GM19240 (cell line): ENCODE data around the gene CEP43.

Experiments
- DNase-seq: peaks from one replicate; pipeline ENCODE4 v3.0.0; 2011; ENCODE audit warnings: low spot score; ENCODE audit not compliant: insufficient read length

Gene CEP43

DNA sequence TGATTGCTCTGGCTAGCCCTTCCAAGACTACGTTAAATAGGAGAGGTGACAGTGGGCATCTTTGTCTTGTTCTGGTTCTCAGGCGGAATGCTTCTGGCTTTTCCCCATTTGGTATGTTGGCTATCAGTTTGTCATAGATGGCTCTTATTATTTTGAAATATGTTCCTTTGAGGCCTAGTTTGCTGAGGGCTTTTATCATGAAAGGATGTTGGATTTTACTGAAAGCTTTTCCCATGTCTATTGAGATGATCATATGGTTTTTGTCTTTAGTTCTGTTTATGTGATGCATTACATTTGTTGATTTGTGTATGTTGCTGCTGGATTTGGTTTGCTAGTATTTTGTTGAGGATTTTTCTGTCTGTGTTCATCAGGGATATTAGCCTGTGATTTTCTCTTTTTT, 32.9 kb upstream of the CEP43 start:
- no peak for DNase-seq

DNA sequence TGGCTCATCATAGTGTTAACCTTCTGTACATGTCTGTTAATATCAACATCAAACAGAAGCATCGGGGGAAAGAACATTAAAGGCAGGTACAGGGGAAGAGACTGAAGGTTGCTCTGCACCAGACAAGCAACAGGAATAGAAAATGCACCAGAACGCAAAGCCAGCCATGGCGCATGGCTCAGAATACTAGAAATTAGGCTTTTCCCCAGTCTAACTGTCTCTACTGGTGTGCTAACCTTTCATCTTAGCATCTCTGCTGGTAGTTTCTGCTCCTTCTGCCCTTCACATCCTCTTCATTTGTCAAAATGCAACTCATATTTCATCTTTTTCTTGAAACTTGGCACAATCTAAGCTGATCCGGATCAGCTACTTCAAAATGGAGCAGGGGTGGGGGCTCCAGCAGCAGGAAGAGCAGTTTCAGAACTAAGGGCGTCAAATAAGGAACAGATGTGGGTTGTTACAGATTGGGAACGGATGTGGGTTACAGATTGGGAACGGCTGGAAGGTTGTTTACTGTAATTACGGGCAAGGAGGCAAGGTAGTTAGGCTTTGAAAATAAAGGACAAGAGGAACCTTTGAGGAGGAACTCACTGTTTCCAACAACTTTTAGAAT, 29.7 kb upstream of the CEP43 start:
- DNase-seq, result no peak

DNA sequence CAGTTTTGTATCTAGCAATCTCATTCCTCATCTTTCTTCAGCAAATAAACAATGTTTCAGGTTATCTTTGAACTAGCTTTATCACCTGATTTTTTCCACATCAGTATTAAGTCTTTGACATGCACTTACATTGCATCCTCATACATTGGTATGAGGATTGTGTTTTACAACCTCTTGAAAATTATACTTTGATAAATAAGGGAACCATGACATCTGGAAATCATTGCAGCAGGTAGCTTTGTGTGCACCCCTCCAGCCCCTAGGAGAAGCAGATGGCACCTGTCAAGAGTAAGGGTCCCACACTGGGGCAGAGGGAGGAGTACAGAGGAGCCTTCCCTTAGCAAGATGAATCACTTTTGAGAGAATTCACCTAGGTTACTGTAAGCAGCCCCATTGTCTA, 29.1 kb upstream of the CEP43 start:
- DNase-seq, result no peak

DNA sequence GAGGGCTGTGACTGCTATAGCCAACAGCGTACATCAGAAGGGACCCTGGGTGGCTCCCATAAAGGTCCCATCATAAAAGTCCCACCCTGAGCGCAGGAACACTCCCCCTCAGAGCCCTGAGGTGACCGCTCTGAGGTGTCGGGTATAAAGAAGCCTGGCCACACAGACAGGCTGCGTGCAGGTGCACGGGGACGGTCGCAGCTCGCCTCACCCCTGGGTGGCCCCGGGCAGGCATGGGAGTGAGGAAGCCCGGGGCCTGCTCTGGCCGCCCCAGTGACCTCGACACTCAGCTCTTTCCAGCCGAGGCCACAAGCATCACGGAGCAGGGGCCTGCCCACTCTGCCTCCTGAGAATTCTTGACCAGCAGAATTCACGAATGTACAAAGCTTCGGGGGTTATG, 28.4 kb upstream of the CEP43 start:
- DNase-seq, result no peak

- DNase-seq, result no peak
Observed at GRCh38 chr6:166971271-166971670, 27.9 kb upstream of the CEP43 start.

DNA sequence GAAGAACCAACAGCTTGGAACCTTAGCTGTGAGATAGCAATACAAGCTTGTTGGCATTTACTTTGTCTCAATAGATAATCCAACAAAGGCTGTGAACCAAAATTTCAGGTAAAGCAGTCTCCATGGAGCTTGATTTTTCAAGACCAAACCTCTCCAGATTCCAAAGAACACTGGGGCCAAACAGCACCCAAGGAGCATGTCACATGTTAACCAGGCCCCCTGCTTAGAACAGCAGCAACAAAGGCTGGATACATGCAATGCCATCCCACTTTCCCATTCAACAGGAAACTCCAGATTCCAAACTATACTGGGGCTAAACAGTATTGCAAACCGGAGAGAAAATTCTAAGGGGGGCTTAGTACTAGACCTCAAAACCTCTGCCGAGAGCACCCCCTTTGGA, 27.1 kb upstream of the CEP43 start:
- DNase-seq, result no peak

DNA sequence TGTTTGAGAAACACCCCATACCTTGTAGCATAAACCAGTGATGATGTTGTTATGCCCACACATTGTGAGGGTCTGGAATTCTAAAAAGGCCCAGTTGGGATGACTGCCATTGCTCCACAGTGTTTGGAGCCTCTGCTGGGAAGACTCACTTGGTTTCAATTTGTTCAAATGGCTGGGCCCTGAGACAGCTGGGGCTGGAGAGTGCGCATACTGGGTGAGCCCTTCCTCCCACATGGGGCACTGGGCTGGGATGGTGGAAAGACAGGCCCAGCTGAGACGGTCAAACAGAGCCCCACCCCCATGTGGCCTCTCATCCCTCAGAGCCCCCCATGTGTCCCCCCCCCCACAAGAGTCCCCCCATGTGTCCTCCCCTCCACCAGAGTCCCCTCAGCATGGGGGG, 22.6 kb upstream of the CEP43 start:
- no peak for DNase-seq

DNA sequence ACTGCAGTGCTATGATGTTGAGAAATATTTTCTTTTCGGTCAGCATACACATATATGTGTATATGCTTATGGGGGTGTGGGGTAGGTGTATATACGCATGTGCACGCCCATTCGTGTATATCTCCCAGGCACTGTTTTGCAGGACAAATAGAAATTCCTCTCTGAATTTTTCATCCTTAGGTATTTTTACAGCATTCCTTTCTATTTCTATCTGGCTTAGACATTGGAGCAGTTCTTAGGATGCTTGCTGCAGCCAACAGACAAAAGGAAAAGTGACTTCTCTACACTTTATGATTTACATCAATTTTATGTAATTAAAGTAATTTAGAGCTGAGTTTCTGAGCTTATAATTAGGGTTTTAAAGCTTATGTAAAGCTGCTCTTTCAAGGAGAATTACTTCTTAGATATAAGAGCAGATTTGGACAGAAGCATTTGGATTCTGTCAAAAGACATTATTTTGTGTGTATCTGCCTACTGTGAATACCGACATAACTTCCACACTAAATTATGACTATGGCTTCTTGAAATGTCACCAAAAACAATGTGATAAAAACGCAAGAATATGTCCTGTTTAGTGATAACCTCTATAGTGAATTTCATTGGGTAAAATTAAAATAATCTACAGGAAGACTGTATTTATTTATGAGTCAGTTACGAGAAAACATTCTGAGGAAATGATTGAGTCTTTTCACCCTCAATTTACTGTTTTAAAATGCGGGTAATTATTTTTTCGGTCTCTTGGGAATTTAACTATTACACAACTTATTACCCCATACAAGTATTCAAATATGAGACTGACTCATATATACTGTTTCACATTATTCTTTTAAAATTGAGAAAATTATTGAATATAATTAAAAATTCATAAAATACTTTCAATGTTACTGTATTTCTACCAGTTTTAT, 21.3 kb upstream of the CEP43 start:
- DNase-seq, result no peak

DNA sequence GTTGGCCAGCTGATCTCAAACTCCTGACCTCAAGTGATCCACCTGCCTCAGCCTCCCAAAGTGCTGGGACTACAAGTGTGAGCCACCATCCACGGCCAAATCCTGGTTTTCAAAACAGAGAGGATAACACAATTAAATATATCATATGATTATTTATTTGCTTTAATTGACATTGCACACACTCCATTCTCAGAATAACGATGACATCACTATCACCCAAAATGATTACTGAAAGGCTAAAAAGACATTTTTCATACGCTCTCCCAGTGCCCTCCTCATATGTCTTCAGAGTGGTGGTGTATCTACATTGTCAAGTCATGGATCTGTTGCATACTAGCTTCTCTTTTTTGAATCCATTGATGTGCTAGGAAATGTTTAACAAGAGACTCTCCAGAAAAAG, 18.5 kb upstream of the CEP43 start:
- no peak for DNase-seq

DNA sequence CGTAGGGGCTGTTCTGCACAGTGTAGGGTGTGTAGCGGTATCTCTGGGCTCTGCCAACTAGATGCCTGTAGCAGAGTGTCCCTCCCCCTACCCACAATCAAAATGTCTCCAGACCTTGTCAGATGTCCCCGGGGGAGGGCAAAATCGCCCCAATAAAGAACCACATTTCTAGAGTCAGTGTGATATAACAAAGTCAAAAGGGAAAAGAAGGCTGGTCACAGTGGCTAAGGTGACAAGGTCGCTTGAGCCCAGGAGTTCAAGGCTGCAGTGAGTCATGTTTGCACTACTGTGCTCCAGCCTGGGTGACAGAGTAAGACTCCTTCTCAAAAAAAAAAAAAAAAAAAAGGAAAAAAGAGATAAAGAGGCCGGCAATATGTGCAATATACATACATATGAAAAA, 11.7 kb upstream of the CEP43 start:
- no peak for DNase-seq

- no peak for DNase-seq
Observed at GRCh38 chr6:166987930-166988329, 11.3 kb upstream of the CEP43 start.

DNA sequence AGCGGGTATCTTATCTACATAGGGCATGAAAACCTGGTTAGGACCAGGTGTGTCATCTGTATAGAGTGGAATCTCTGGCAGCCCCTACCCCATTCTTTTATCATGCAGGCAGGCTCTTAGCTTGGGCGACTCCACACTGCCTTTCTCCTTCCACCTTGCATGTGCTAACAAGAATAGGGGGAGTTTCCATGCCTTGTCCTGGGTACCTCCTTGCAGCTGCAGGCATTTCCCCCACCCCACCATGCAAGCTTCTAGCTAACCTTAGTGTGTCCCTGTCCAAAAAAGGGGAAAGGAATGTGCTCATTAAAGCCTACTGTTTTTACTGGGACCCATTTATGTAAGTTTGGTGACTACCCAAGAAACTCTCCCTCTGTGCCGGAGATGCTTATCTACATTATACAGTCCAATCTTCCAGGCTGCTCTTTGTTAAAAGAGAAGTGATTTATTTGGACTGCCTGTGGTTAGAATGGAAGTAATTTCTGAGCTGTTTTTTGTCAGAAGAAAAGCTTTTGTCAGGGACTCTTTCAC, 10.5 kb upstream of the CEP43 start:
- no peak for DNase-seq

- DNase-seq, result no peak
Observed at GRCh38 chr6:166989427-166990032, 9.7 kb upstream of the CEP43 start.

GRCh38 chr6:166996406-166996805, 2.8 kb upstream of the CEP43 start:
- DNase-seq, result no peak

- DNase-seq, result no peak
Observed at GRCh38 chr6:166997348-166997747, 1.8 kb upstream of the CEP43 start.

DNA sequence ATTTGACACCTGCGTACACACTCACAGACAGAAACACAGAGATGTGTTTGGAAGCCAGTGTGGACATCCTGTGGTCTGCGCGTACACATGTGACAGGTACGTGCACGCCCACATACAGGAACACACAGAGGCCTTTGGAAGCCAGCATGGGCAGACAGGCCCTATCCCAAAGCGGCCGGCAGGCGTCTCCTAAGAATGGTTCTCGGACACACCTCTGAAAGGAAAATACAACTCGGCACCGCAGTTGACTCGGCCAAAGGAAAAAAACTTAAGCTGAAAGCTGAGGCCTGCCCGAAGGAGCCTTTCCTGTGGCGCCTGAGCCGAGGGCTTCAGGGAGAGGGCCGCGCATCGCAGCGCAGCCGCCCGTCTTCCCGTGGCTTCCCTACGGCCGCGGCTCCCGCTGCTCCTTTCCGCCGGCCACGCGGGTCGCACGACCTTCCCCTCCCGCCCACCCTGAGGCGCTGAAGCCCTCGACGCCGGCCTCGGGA, 1.4 kb upstream of the CEP43 start:
- DNase-seq, result peak; percentile 22

- no peak for DNase-seq
Observed at GRCh38 chr6:166998256-166999144, 697 bp upstream of the CEP43 start.

DNA sequence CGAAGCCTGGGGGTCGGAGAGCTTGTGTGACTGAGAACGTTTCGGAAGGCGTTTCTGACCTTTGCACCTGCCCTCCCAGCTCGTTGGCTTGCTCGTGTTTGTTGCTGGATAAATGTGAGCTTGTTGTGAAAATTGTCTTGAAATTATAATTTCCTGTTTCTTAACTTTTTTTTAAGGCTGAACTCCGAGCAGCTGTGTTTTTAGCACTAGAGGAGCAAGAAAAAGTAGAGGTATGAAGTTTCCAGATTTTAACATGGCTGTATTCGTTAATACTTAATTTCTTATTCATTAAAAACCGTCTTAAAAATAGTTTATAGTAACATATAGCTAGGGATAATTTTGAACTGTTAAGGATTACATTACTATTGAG, 672 bp downstream of the CEP43 start:
- DNase-seq, result no peak

- DNase-seq, result no peak
Observed at GRCh38 chr6:167000759-167001158, 1.6 kb downstream of the CEP43 start.

DNA sequence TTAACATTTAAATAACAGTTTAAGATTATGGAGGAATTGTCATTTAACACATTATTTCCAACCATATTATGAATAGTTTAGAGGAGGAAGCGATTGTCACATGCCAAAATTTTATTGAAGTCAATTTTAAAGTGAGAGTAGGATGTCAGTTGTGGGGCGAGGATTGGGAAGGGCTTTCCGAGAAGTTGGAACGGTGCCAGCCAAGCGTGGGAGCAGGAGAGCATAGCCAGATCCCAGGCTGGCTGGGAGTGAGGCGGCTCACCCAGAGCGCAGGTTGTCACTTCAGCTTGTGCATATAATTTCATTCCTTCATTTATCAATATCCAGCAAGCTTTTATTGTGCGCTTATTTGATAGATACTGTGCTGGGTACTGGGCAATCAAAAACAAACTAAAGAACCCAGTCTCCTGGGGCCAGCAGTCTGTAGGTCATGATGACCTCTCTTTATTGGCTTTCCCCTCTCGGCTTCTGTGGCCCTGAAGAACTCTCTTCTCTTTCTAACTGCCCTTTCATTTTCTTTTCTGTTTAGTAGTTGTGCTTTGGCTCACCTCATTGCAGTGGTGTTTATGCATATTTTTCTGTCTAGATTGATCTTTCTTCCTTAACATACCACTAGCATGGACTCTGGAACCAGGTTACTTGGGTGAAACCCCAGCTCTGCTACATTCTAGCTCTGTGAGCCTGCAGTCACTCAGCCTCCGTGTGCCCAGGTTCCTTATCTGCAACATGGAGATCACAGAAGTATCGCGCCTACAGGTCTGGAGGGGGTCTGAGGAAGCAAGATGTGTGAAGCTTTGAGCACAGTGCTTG, 6.4 kb downstream of the CEP43 start:
- DNase-seq, result no peak
